GM10266 (cell line): ENCODE measurements around the gene FBN2.
"Not testable (repeated sequence)": the region's sequence is repeated elsewhere in the genome, so short reads cannot be mapped to it uniquely, and the experiment has no call there.

Experiments used
- DNase-seq: peaks from one replicate; pipeline ENCODE4 v3.0.0; 2012; ENCODE audit errors: extremely low spot score
- CTCF ChIP-seq: IDR thresholded peaks from 2 replicates; pipeline ENCODE4 v1.5.1; 2012; ENCODE audit warnings: mild to moderate bottlenecking, low read depth; ENCODE audit not compliant: control insufficient read depth, insufficient read depth; ENCODE audit errors: missing control alignments

The FBN2 gene

GRCh38 chr5:128409166-128409800 lies 128.8 kb downstream of the FBN2 start:
- no peak for TF ChIP-seq CTCF
- DNase-seq: no peak

GRCh38 chr5:128408622-128409021 lies 129.4 kb downstream of the FBN2 start:
- no peak for DNase-seq
- no peak for TF ChIP-seq CTCF

- no peak for TF ChIP-seq CTCF
- no peak for DNase-seq
Measured at GRCh38 chr5:128407944-128408343, 130.1 kb downstream of the FBN2 start.

- no peak for DNase-seq
- TF ChIP-seq CTCF: no peak
Measured at GRCh38 chr5:128406803-128407202, 131.2 kb downstream of the FBN2 start.

GRCh38 chr5:128405159-128405558 lies 132.9 kb downstream of the FBN2 start:
- TF ChIP-seq CTCF: no peak

GRCh38 chr5:128403333-128403732 lies 134.7 kb downstream of the FBN2 start:
- TF ChIP-seq CTCF: no peak
- no peak for DNase-seq

More at GRCh38 chr5:128405159-128405558, 132.9 kb downstream of the FBN2 start:
- no peak for DNase-seq

- DNase-seq: no peak
- TF ChIP-seq CTCF: no peak
Measured at GRCh38 chr5:128402506-128402905, 135.5 kb downstream of the FBN2 start.

GRCh38 chr5:128400766-128401165 lies 137.3 kb downstream of the FBN2 start:
- not testable (repeated sequence) for DNase-seq
